Posterior vena cava (tissue), 2 donors: Measurements from ENCODE around the gene SSH2. TPM values are rescaled to one million over a fixed set of nuclear protein-coding genes. Genes with fewer than 3 reads are reported as not detected.

Source experiments
- DNase-seq: peaks from one replicate; pipeline ENCODE4 v3.0.0-alpha.2; 2020; ENCODE audit warnings: low spot score
- intact Hi-C, 2 donors: fragments of 100-400 bp; cut with DNase I; formaldehyde crosslinking; loops; one replicate each; pipeline versions ENCODE4 v1.14.1 to v1.14.2; 2022 to 2023
- total RNA-seq, 2 donors: library from RNA; stranded (reverse); fragmentation: NEBNext Ultra II Directional; extraction: Animal tissue kit (Norgen Biotek cat#: 25700); gene quantifications; one replicate each; pipeline ENCODE4 v1.2.1, GENCODE V29; 2021
- donor health status: DM: yes; HTN: yes; CAD: no.
- donor health status: DM: yes; HTN: yes; CAD: no.

The SSH2 gene
- total RNA-seq, 2 donors from 2014 or later, result 26.0 to 33.3 TPM

- intact Hi-C loops, result loop anchor here in 1 of 2 donors (10.0 kb wide), 1 partner anchor 150 kb away; no protein-coding TSS in a partner anchor
- no peak for DNase-seq
Observed at GRCh38 chr17:29625037-29625750, 304.8 kb downstream of the SSH2 start.

GRCh38 chr17:29624586-29624985 lies 305.4 kb downstream of the SSH2 start:
- no peak for DNase-seq
- intact Hi-C loops, result loop anchor here in 1 of 2 donors (10.0 kb wide), 1 partner anchor 150 kb away; no protein-coding TSS in a partner anchor

GRCh38 chr17:29623283-29623647 lies 306.8 kb downstream of the SSH2 start:
- intact Hi-C loops, result loop anchor here in 1 of 2 donors (10.0 kb wide), 1 partner anchor 152 kb away; no protein-coding TSS in a partner anchor
- no peak for DNase-seq

- DNase-seq, result no peak
Observed at GRCh38 chr17:29622337-29623282, 307.4 kb downstream of the SSH2 start, which contains the start of gene CORO6. Gene CORO6 (minus strand): TSS chr17:29622912. CDS start chr17:29621421, 1,491 bp downstream.

GRCh38 chr17:29621751-29622194 lies 308.3 kb downstream of the SSH2 start:
- no peak for DNase-seq
- intact Hi-C loops, result loop anchor here in 1 of 2 donors (10.0 kb wide), 1 partner anchor 153 kb away; no protein-coding TSS in a partner anchor

More at GRCh38 chr17:29622337-29623282, 307.4 kb downstream of the SSH2 start, which contains the start of gene CORO6:
- intact Hi-C loops, result loop anchor here in 1 of 2 donors (10.0 kb wide), 1 partner anchor 152 kb away; no protein-coding TSS in a partner anchor

- no peak for DNase-seq
- intact Hi-C loops, result loop anchor here in 1 of 2 donors (10.0 kb wide), 1 partner anchor 154 kb away; no protein-coding TSS in a partner anchor
Observed at GRCh38 chr17:29620779-29621500, 309.1 kb downstream of the SSH2 start.

- intact Hi-C loops, result loop anchor here in 1 of 2 donors (10.0 kb wide), 1 partner anchor 155 kb away; no protein-coding TSS in a partner anchor
Observed at GRCh38 chr17:29620271-29620670, 309.8 kb downstream of the SSH2 start.

GRCh38 chr17:29619251-29619650 lies 310.8 kb downstream of the SSH2 start:
- DNase-seq, result no peak
- intact Hi-C loops, result no loop called here

More at GRCh38 chr17:29620271-29620670, 309.8 kb downstream of the SSH2 start:
- DNase-seq, result no peak

GRCh38 chr17:29618272-29619065 lies 311.6 kb downstream of the SSH2 start:
- intact Hi-C loops, result no loop called here
- DNase-seq, result no peak

GRCh38 chr17:29617481-29618271 lies 312.4 kb downstream of the SSH2 start:
- peak; percentile 95 for DNase-seq
- intact Hi-C loops, result no loop called here

GRCh38 chr17:29617125-29617480 lies 312.9 kb downstream of the SSH2 start:
- intact Hi-C loops, result no loop called here

GRCh38 chr17:29616300-29617048 lies 313.6 kb downstream of the SSH2 start:
- no peak for DNase-seq
- intact Hi-C loops, result no loop called here

More at GRCh38 chr17:29617125-29617480, 312.9 kb downstream of the SSH2 start:
- peak; percentile 95 for DNase-seq

GRCh38 chr17:29615492-29616299 lies 314.3 kb downstream of the SSH2 start:
- intact Hi-C loops, result no loop called here
- DNase-seq, result peak; percentile 95

- intact Hi-C loops, result no loop called here
- peak; percentile 86 for DNase-seq
Observed at GRCh38 chr17:29615048-29615385, 315.0 kb downstream of the SSH2 start.

- DNase-seq, result no peak
- intact Hi-C loops, result no loop called here
Observed at GRCh38 chr17:29614349-29615047, 315.5 kb downstream of the SSH2 start.
